GM20000 (cell line): Measurements from ENCODE around the gene MEIKIN.

ENCODE experiments used
- DNase-seq: peaks from one replicate; pipeline ENCODE4 v3.0.0; 2012; ENCODE audit warnings: low spot score
- TF ChIP-seq, protein P1 (sequence below): IDR thresholded peaks from 2 replicates; pipeline ENCODE4 v1.5.1; 2012; ENCODE audit warnings: mild to moderate bottlenecking, control low read depth; ENCODE audit errors: extremely low read depth, missing control alignments

The MEIKIN gene

DNA sequence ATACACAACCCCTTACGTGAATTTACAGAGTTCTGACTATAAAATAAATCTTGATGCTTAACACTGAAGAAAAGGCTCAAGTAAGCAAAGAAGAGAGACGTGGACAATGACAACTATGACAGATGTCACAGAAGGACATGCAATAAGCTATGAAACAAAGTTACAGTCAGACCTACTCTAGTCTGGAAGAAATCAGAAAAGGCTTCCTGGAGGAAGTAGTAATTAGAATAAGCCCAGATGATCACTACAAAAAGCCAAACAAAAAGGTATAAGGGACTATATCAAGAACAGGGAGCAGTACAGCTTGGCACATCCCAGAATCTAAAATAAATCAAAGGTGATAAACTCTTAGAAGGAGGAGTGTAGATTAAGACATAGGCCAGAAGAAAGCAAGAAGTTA, 154.9 kb downstream of the MEIKIN start:
- no peak for DNase-seq
- TF ChIP-seq, protein P1, sequence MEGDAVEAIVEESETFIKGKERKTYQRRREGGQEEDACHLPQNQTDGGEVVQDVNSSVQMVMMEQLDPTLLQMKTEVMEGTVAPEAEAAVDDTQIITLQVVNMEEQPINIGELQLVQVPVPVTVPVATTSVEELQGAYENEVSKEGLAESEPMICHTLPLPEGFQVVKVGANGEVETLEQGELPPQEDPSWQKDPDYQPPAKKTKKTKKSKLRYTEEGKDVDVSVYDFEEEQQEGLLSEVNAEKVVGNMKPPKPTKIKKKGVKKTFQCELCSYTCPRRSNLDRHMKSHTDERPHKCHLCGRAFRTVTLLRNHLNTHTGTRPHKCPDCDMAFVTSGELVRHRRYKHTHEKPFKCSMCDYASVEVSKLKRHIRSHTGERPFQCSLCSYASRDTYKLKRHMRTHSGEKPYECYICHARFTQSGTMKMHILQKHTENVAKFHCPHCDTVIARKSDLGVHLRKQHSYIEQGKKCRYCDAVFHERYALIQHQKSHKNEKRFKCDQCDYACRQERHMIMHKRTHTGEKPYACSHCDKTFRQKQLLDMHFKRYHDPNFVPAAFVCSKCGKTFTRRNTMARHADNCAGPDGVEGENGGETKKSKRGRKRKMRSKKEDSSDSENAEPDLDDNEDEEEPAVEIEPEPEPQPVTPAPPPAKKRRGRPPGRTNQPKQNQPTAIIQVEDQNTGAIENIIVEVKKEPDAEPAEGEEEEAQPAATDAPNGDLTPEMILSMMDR = no peak

DNA sequence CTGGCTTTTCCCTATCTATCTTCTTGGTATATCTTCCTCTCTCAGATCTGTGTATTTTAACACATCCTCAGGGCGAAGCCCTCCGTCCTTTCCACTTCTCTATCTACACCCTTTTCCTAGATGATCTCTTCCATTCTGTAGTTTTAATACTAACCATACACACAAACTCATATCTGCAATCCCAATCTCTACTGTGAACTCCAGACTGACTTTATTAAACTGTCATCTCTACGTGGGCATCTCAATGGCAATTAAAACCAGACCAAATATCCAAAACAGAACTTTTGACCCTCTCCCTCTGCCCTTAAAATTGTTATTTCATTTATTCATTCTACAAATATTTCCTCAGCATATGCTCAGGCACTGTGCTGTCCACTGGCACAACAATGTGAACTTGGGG, 155.7 kb downstream of the MEIKIN start:
- TF ChIP-seq, protein P1 = no peak
- no peak for DNase-seq

DNA sequence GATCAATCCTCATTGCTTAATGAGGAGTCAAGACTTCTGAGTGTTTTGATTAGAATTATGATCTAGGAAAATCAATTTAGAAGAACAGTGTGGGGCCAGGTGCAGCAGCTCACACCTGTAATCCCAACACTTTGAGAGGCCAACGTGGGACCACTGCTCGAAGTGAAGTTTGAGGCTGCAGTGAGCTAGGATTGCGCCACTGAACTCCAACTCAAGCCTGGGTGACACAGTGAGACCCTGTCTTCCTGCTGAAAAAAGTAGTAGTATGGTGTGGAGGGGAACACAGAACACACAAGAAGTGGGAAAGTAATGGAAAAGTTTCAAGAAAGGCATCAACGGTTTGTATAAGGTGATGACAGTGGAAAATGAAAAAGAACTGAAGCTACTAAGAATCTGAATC, 157.7 kb downstream of the MEIKIN start:
- no peak for DNase-seq
- TF ChIP-seq, protein P1 = no peak

DNA sequence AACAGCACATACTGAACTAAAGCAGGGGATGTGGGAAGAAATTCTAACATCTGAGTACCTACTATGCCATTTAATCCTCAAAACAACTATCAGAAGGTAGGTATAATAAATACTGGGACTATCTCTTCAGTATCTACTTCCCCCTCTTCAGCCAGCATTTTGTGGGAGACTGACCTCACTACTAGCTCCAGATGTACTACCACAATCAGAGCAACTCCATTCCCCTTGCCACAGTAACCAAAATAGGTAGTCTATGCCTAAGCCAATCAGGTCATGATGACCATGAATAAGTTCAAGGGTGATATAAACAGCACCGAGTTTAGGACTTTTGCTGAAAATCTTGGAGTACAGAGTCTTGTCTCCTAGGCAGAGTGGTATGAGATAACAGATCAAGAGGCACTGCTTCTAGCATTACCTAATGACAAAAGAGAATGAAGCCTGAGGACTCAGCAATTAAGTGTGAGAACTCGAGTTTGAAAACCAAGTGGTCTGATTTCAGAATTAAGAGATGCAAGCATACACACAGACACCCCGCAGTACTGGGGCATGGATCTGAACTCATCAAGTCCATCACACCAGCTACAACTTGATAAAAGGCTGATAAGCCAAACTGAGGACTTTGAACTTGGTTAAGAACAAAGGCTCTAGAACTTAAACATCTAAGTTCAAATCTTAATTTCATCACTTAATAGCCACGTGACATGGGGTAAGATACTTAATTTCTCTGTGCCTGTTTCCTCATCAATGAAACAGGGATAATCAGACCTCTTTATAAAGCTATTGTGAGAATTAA, 158.4 kb downstream of the MEIKIN start:
- DNase-seq = no peak
- TF ChIP-seq, protein P1 = no peak

DNA sequence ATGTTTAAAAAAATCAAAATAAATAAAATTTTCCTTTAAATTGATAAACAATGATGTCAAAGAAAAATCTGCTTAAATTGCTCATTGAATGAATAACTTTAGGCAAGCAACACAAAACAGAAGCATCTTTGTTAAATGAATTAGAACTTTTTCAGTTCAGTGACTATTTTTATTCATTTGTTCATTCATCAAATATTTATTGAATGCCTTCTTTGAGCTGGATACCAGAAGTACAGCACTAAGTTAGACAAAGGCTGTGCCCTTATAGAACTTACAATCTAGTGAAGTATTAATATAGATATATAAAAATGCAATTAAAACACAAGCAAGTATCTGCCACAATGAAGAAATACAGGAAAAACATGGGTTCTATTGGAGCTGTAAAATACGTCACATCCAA, 159.4 kb downstream of the MEIKIN start:
- TF ChIP-seq, protein P1 = no peak
- no peak for DNase-seq

DNA sequence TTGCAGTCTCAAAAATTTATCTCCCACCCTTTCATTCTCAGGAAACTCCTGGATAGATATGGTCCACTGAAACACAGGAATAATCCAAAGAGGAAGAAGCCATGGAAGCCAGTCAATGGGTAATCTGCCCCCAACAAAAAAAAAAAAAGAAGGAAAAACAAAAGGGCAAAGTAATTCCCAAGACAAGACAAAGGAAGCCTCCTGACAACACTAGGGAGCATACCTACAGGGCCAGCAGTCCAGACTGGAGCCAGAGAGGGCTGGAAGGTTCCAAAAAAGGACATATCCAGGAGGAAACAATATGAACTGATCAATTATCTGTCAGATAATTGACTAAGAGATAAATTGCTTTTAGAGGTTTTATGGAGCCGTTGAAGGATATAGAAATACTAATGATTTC, 161.6 kb downstream of the MEIKIN start:
- TF ChIP-seq, protein P1 = no peak
- no peak for DNase-seq

DNA sequence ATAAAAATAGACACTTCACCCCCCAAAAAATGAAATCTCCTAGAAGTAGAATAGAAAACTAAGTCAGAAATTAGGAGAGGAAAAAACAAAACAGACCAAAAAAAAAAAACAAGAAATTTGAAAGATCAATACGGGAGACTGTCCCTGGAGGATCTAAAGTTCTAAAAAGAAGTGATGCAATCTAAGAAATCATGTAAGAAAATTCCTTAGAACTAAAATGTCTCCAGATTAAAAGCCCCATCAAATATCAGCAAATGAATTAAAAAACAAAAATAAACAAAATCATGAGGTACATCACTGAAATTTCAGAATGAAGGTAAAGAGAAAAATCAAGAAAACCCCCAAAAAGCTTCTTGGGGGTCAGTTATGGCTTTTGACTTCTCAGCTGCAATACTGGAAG, 162.1 kb downstream of the MEIKIN start:
- DNase-seq = no peak
- TF ChIP-seq, protein P1 = no peak
